Thyroid gland (tissue), 4 donors: ENCODE measurements around the gene PRLR.

Experiments
- POLR2A ChIP-seq, 2 donors: fragments of 450-650 bp; IDR thresholded peaks; one replicate each; pipeline ENCODE4 v1.6.1; 2017; ENCODE audit warnings: antibody characterized with exemption in 2 of 2, mild to moderate bottlenecking in 2 of 2, moderate library complexity in 1 of 2
- TF ChIP-seq, protein P1 (sequence below), 6 experiments: fragments of 200-600 bp in 3 of 6; fragments of 450-650 bp in 3 of 6; sonication (generic) in 3 of 6; IDR thresholded peaks; one replicate each; pipeline ENCODE4 v1.5.1; 2016 to 2019; ENCODE audit warnings: antibody characterized with exemption in 6 of 6, mild to moderate bottlenecking in 2 of 6, inconsistent platforms in 1 of 6, moderate library complexity in 1 of 6

DNA sequence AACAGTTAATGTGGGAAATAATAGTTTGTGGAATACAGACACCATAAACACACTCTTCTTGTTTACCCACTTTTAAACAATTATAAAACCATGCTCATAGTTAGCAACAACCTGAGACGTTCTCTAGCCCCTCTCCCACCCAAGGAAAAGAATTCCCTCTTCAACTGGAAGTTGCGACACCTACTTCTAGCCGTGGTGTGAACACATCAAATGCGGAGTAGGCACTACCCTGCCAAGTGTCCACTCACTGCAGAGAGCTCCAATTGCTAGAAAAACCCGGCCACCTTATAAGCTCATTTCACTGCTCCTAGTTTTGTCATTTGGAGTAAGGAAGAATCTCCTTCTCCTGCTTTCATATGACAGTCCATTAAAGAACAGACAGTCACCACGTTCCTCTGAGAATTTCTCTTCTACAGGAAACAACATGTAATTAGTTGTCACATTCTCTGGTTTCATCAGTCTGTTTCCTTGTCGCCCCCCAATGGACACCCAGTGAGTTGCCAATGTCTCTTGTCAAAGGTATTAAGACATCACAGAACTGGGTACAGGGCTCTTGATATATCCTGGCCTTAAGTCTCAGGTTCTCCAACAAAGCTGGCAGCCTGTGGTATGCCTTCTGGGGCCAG, 47.3 kb downstream of the PRLR start:
- TF ChIP-seq, protein P1, sequence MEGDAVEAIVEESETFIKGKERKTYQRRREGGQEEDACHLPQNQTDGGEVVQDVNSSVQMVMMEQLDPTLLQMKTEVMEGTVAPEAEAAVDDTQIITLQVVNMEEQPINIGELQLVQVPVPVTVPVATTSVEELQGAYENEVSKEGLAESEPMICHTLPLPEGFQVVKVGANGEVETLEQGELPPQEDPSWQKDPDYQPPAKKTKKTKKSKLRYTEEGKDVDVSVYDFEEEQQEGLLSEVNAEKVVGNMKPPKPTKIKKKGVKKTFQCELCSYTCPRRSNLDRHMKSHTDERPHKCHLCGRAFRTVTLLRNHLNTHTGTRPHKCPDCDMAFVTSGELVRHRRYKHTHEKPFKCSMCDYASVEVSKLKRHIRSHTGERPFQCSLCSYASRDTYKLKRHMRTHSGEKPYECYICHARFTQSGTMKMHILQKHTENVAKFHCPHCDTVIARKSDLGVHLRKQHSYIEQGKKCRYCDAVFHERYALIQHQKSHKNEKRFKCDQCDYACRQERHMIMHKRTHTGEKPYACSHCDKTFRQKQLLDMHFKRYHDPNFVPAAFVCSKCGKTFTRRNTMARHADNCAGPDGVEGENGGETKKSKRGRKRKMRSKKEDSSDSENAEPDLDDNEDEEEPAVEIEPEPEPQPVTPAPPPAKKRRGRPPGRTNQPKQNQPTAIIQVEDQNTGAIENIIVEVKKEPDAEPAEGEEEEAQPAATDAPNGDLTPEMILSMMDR (IDR thresholded peaks at IDR 0.05), result peak in 4 of 6 experiments; percentile 49 to 93 (median 71)
- TF ChIP-seq POLR2A (IDR thresholded peaks at IDR 0.05), result no peak
